ENCODE data around the gene BPNT1. TPM values are rescaled to one million over a fixed set of nuclear protein-coding genes. Genes with fewer than 3 reads are reported as not detected.

Gene BPNT1
- total and polyA plus RNA-seq, 2 of the 8 experiments (the other 6 are each of a cell fraction or from before 2014, with no cell fraction given), result 13.2 to 16.3 TPM

DNA sequence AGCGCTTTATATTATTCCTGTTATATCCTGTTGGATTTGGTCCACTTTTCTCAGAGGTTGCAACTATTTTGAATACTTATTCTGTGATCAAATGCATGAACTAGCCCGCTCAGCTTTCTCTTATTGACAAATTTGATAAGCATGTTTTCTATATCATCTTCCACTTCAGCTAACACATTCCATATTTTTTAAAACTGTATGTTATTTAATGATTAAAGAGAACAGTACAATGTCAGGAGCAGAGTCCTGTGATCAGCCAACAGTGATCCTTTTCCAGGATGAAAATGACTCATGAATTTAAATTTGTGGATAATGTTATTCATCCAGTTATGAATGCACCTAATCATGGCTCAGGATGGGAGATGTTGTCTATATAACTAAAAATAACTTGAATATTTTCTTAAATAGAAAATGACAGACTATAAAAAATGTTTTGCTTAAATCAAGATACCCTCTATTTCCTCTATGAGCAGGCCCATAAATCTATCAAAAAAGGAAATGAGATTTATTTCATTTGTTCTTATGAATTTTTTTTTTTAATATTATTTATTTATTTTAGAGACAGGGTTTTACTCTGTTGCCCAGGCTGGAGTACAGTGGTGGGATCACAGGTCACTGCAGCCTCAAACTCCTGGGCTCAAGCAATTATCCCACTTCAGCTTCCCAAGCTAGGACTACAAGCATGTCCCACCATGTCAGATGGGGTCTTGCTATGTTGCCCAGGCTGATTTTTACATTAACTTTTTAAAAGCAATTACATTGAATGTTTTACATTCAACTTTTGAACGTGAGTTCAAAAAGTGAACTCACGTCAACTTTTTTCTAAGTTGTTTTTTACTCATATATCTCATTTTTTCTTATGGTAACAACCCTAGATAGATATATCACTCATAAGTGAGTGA is 12.5 kb downstream of the BPNT1 start:
- FAIRE-seq, result no peak
- H2BK20ac ChIP-seq (ENCODE audit: low read length), result no peak overlapping the region

More for the DNA sequence above, 12.5 kb downstream of the BPNT1 start:
- H3K9me3 ChIP-seq (ENCODE audit: insufficient read depth in 2 of 2, low read depth in 1 of 2, low read length in 1 of 2), result no peaks in the 10 kb centered on the region
- no peak overlapping the region for H3K4me3 ChIP-seq (ENCODE audit: extremely low read depth in 1 of 4, insufficient read depth in 2 of 4, low read depth in 3 of 4, low read length in 4 of 4)
- H3K23ac ChIP-seq (ENCODE audit: insufficient read length), result no peak overlapping the region
- H3K79me1 ChIP-seq (ENCODE audit: low read depth, low read length), result no peaks in the 10 kb centered on the region
- H4K8ac ChIP-seq (ENCODE audit: extremely low read depth, insufficient read depth, low read length), result no peak overlapping the region
- no peak overlapping the region for H3K56ac ChIP-seq (replicated peaks; ENCODE audit: insufficient read length, low read depth, low read length)
- H3K9ac ChIP-seq (replicated peaks in 1 of 4; ENCODE audit: extremely low read depth in 1 of 4, low read depth in 3 of 4, low read length in 3 of 4), result no peak overlapping the region
- no peak overlapping the region for H3K14ac ChIP-seq (ENCODE audit: insufficient read length)
- no peak overlapping the region for H3K18ac ChIP-seq (ENCODE audit: extremely low read depth, low read length)
- no peaks in the 10 kb centered on the region for H3K79me2 ChIP-seq (ENCODE audit: control insufficient read depth in 1 of 2, insufficient read depth in 2 of 2, low read length in 2 of 2)
- no peaks in the 10 kb centered on the region for H3K4me1 ChIP-seq (replicated peaks in 1 of 4; ENCODE audit: control insufficient read depth in 3 of 4, insufficient read depth in 4 of 4, low read length in 3 of 4)
- H4K20me1 ChIP-seq (replicated peaks in 1 of 2; ENCODE audit: control insufficient read depth in 1 of 2, insufficient read depth in 2 of 2, low read length in 2 of 2), result peaks cover 0 to 2% of the 10 kb centered on the region in 2 experiments
- no peak overlapping the region for H2BK5ac ChIP-seq (ENCODE audit: low read depth, low read length)
- H2BK120ac ChIP-seq (replicated peaks; ENCODE audit: low read depth, low read length), result no peak overlapping the region
- H3K27me3 ChIP-seq (replicated peaks in 1 of 4; ENCODE audit: control insufficient read depth in 3 of 4, extremely low read depth in 1 of 4, insufficient read depth in 3 of 4, low read length in 3 of 4), result no peaks in the 10 kb centered on the region
- no peak overlapping the region for H2BK12ac ChIP-seq (ENCODE audit: low read depth, low read length)
- POLR2A ChIA-PET (ENCODE audit: partially characterized antibody), result interaction anchor here (1.1 kb wide), 1 partner anchor 12 kb away, joined by 3 read pairs; no protein-coding TSS in a partner anchor
- no peak overlapping the region for H2BK15ac ChIP-seq (ENCODE audit: low read length)
- DNase-seq (ENCODE audit: low read depth in 1 of 2, low spot score in 2 of 2), result no peak
- CTCF ChIA-PET (ENCODE audit: partially characterized antibody), result interaction anchor here (1.3 to 1.9 kb wide), 2 partner anchors 36 to 68 kb away, joined by 3 to 5 read pairs; no protein-coding TSS in a partner anchor
- TF ChIP-seq GABPA (IDR thresholded peaks at IDR 0.05; ENCODE audit: borderline replicate concordance, insufficient read depth, low read length) (no peak), CEBPB (IDR thresholded peaks at IDR 0.05; ENCODE audit: low read depth, low read length) (no peak), EZH2 (IDR thresholded peaks at IDR 0.05; ENCODE audit: low read depth, low read length, severe bottlenecking) (no peak), SIN3A (conservative IDR thresholded peaks at IDR 0.05 in 1 of 2, IDR thresholded peaks at IDR 0.05 in 1 of 2; ENCODE audit: low read depth in 1 of 2, low read length in 2 of 2) (no peak)
- TF ChIP-seq, protein P1, sequence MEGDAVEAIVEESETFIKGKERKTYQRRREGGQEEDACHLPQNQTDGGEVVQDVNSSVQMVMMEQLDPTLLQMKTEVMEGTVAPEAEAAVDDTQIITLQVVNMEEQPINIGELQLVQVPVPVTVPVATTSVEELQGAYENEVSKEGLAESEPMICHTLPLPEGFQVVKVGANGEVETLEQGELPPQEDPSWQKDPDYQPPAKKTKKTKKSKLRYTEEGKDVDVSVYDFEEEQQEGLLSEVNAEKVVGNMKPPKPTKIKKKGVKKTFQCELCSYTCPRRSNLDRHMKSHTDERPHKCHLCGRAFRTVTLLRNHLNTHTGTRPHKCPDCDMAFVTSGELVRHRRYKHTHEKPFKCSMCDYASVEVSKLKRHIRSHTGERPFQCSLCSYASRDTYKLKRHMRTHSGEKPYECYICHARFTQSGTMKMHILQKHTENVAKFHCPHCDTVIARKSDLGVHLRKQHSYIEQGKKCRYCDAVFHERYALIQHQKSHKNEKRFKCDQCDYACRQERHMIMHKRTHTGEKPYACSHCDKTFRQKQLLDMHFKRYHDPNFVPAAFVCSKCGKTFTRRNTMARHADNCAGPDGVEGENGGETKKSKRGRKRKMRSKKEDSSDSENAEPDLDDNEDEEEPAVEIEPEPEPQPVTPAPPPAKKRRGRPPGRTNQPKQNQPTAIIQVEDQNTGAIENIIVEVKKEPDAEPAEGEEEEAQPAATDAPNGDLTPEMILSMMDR (IDR thresholded peaks at IDR 0.05; ENCODE audit: control extremely low read depth in 1 of 3, insufficient read depth in 1 of 3, low read depth in 1 of 3, low read length in 3 of 3), result no peak
- H3K36me3 ChIP-seq (ENCODE audit: control insufficient read depth in 2 of 4, insufficient read depth in 4 of 4, low read length in 3 of 4), result peaks cover 0 to 4% (median 1%) of the 10 kb centered on the region in 4 experiments; a peak in 3 of 8 replicates
- 93% methylated on average over 4 of the region's 4 CpGs; no CpG with 5 or more reads in 1 of the 2 experiments for WGBS, 2 experiments (ENCODE audit: extremely low coverage in 1 of 2, insufficient coverage in 1 of 2, insufficient read length in 1 of 2, insufficient replicate concordance in 2 of 2, low coverage in 1 of 2, low lambda C conversion rate in 2 of 2, missing lambda C conversion rate in 1 of 2)
- no peak overlapping the region for H2AK5ac ChIP-seq (ENCODE audit: low read depth, low read length)
- no peaks in the 10 kb centered on the region for H3K23me2 ChIP-seq (ENCODE audit: low read depth, low read length)
- no peak overlapping the region for H3K27ac ChIP-seq (ENCODE audit: low read depth, low read length)
- no peak overlapping the region for H4K5ac ChIP-seq (ENCODE audit: insufficient read length, low read depth, low read length)
- no peak overlapping the region for H2AFZ ChIP-seq (ENCODE audit: low read length)
- H3K4ac ChIP-seq (replicated peaks; ENCODE audit: insufficient read length, low read depth, low read length), result no peak overlapping the region
- H4K91ac ChIP-seq (replicated peaks; ENCODE audit: insufficient read length, low read length), result no peak overlapping the region
- H3K4me2 ChIP-seq (ENCODE audit: insufficient read depth in 1 of 2, low read depth in 2 of 2, low read length in 2 of 2), result no peak overlapping the region
